GM23338 (cell line): ENCODE results near the gene NTNG2. TPM values are rescaled to one million over a fixed set of nuclear protein-coding genes. Genes with fewer than 3 reads are reported as not detected.

Experiments
- ATAC-seq: fragments of 200-7000 bp; cut with Tn5 transposase; 3 replicates; pipeline ENCODE4 v1.9.1; 2020
- DNase-seq: peaks from one replicate; pipeline ENCODE4 v3.0.0-alpha.2; 2015; ENCODE audit warnings: low spot score
- H2AFZ ChIP-seq: fragments of 200-600 bp; sonication (generic); 2 replicates; pipeline ENCODE4 v1.8.0; 2016; ENCODE audit warnings: antibody characterized with exemption, mild to moderate bottlenecking, moderate library complexity
- H3F3A ChIP-seq: fragments of 200-600 bp; sonication (generic); replicated peaks from 2 replicates; pipeline ENCODE4 v1.8.0; 2017; ENCODE audit warnings: antibody characterized with exemption, mixed run types, low read depth
- H3K27ac ChIP-seq: fragments of 200-600 bp; sonication (generic); 2 replicates; pipeline ENCODE4 v1.6.1; 2016; ENCODE audit warnings: low read depth
- H3K27me3 ChIP-seq: fragments of 200-600 bp; sonication (generic); 2 replicates; pipeline ENCODE4 v1.8.0; 2016; ENCODE audit warnings: mild to moderate bottlenecking, mixed run types, moderate library complexity; ENCODE audit not compliant: insufficient read depth
- H3K36me3 ChIP-seq: fragments of 200-600 bp; sonication (generic); 2 replicates; pipeline ENCODE4 v1.8.0; 2016; ENCODE audit warnings: mild to moderate bottlenecking; ENCODE audit not compliant: insufficient read depth
- H3K4me1 ChIP-seq: fragments of 200-600 bp; sonication (generic); 2 replicates; pipeline ENCODE4 v1.8.0; 2016; ENCODE audit warnings: mild to moderate bottlenecking, moderate library complexity; ENCODE audit not compliant: insufficient read depth
- H3K4me2 ChIP-seq: fragments of 200-600 bp; sonication (generic); 2 replicates; pipeline ENCODE4 v1.7.1; 2017; ENCODE audit warnings: mixed run types
- H3K4me3 ChIP-seq: fragments of 200-600 bp; sonication (generic); 2 replicates; pipeline ENCODE4 v1.6.1; 2016; ENCODE audit warnings: mixed run types
- H3K79me2 ChIP-seq: fragments of 200-600 bp; sonication (generic); replicated peaks from 2 replicates; pipeline ENCODE4 v1.8.0; 2017; ENCODE audit warnings: mild to moderate bottlenecking; ENCODE audit not compliant: insufficient read depth
- H3K9me2 ChIP-seq: fragments of 200-600 bp; sonication (generic); 2 replicates; pipeline ENCODE4 v1.8.0; 2017; ENCODE audit not compliant: insufficient read depth
- H4K20me1 ChIP-seq: fragments of 200-600 bp; sonication (generic); replicated peaks from 2 replicates; pipeline ENCODE4 v1.8.0; 2017; ENCODE audit warnings: mild to moderate bottlenecking; ENCODE audit not compliant: insufficient read depth
- H3K27ac Mint-ChIP-seq: 2 replicates; pipeline ENCODE4 v1.8.0; 2020; ENCODE audit warnings: inconsistent platforms, mild to moderate bottlenecking, moderate library complexity, mixed read lengths
- H3K27me3 Mint-ChIP-seq: 3 replicates; pipeline ENCODE4 v1.8.0; 2022; ENCODE audit warnings: low read depth, mild to moderate bottlenecking, moderate library complexity, mixed read lengths, inconsistent platforms; ENCODE audit not compliant: insufficient read depth, poor library complexity
- H3K36me3 Mint-ChIP-seq: 3 replicates; pipeline ENCODE4 v1.8.0; 2021; ENCODE audit warnings: low read depth, mild to moderate bottlenecking, inconsistent platforms, moderate library complexity, mixed read lengths
- H3K4me1 Mint-ChIP-seq: 3 replicates; pipeline ENCODE4 v1.8.0; 2020; ENCODE audit warnings: mild to moderate bottlenecking, inconsistent platforms, mixed read lengths
- H3K4me3 Mint-ChIP-seq: 3 replicates; pipeline ENCODE4 v1.8.0; 2021; ENCODE audit warnings: moderate library complexity, mild to moderate bottlenecking, inconsistent platforms, mixed read lengths
- H3K9me3 Mint-ChIP-seq: 3 replicates; pipeline ENCODE4 v1.8.0; 2020; ENCODE audit warnings: moderate library complexity, mild to moderate bottlenecking, inconsistent platforms, mixed read lengths
- CREB1 ChIP-seq: fragments of 250-450 bp; sonication (Bioruptor Pico); IDR thresholded peaks from 2 replicates; pipeline ENCODE4 v1.5.0; 2020; ENCODE audit warnings: low read depth, mild to moderate bottlenecking, moderate library complexity
- CTCF ChIP-seq, 2 experiments: fragments of 200-600 bp in 1 of 2; sonication (generic) in 1 of 2; conservative IDR thresholded peaks; 2 replicates each; pipeline versions ENCODE4 v1.5.1 to v1.6.1; 2016 to 2017; ENCODE audit warnings: antibody characterized with exemption in 2 of 2, low read depth in 2 of 2, mild to moderate bottlenecking in 2 of 2, moderate library complexity in 1 of 2
- ETS1 ChIP-seq: IDR thresholded peaks from 2 replicates; pipeline ENCODE4 v1.6.1; 2016; ENCODE audit warnings: antibody characterized with exemption
- EZH2 ChIP-seq: fragments of 200-600 bp; sonication (generic); IDR thresholded peaks from one replicate; pipeline ENCODE4 v1.8.0; 2017; ENCODE audit warnings: antibody characterized with exemption, mild to moderate bottlenecking, low read depth; ENCODE audit not compliant: unreplicated experiment
- EZH2phosphoT487 ChIP-seq: fragments of 200-600 bp; sonication (generic); IDR thresholded peaks from one replicate; pipeline ENCODE4 v1.8.1; 2018; ENCODE audit warnings: antibody characterized with exemption; ENCODE audit not compliant: unreplicated experiment
- JUNB ChIP-seq: IDR thresholded peaks from one replicate; pipeline ENCODE4 v1.6.1; 2016; ENCODE audit warnings: antibody characterized with exemption; ENCODE audit not compliant: unreplicated experiment
- POLR2AphosphoS5 ChIP-seq: IDR thresholded peaks from 2 replicates; pipeline ENCODE4 v1.6.1; 2016; ENCODE audit warnings: antibody characterized with exemption, low read depth
- REST ChIP-seq: IDR thresholded peaks from one replicate; pipeline ENCODE4 v1.6.1; 2018; ENCODE audit warnings: antibody characterized with exemption; ENCODE audit not compliant: unreplicated experiment
- STAT1 ChIP-seq: IDR thresholded peaks from one replicate; pipeline ENCODE4 v1.6.1; 2016; ENCODE audit warnings: antibody characterized with exemption; ENCODE audit not compliant: unreplicated experiment
- ZNF114 ChIP-seq: fragments of 250-450 bp; sonication (Bioruptor Pico); IDR thresholded peaks from 2 replicates; pipeline ENCODE4 v1.5.0; 2020; ENCODE audit warnings: mild to moderate bottlenecking, moderate library complexity
- ZNF331 ChIP-seq: fragments of 250-450 bp; sonication (Bioruptor Pico); IDR thresholded peaks from 2 replicates; pipeline ENCODE4 v1.5.0; 2020; ENCODE audit warnings: low read depth, mild to moderate bottlenecking, moderate library complexity
- polyA plus RNA-seq: library from polyadenylated mRNA; unstranded; fragments of >200 nt; fragmentation: Nextera tagmentation; extraction: Ambion mirVana; gene quantifications from 2 replicates; pipeline ENCODE4 v1.2.1, GENCODE V29; 2016
- total RNA-seq: library from RNA; depleted of rRNA; stranded (reverse); fragments of >200 nt; shearing (Covaris generic); gene quantifications from 2 replicates; pipeline ENCODE4 v1.2.3, GENCODE V29; 2014

NTNG2 gene
- total and polyA plus RNA-seq, 2 experiments from 2014 or later, result 0.99 to 1.7 TPM

DNA sequence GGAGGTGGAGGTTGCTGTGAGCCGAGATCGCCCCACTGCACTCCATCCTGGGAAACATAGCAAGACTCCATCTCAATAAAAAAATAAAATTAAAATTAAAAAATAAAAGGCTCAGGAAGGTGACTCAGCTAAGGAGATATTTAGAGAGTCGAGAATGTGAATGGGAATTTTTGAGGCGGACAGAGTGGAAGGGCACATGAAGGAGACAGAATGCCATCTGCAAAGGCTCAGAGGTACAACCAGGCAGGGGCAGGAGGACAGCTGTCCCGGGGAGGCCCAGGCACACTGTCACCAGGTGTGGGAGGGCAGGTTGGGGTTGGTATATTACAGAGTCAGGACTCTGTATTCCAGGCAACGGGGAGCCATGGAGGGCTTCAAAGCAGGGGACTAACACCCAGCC is 35.5 kb downstream of the NTNG2 start (continued):
- TF ChIP-seq JUNB, result no peak
- no peak for TF ChIP-seq ETS1
- no peak for TF ChIP-seq REST
- no peak for TF ChIP-seq CREB1 (CRISPR knock-in tag)
- TF ChIP-seq ZNF331 (CRISPR knock-in tag), result no peak
- TF ChIP-seq EZH2, result no peak
- no peak for TF ChIP-seq POLR2AphosphoS5
- TF ChIP-seq EZH2phosphoT487, result no peak

GRCh38 chr9:132197856-132198550 is 36.1 kb downstream of the NTNG2 start:
- ATAC-seq (no peak), DNase-seq (no peak)
- no peaks in the 10 kb centered on the region for H3F3A ChIP-seq
- H3K4me1 ChIP-seq, result no peaks in the 10 kb centered on the region
- no peak overlapping the region for H3K4me3 ChIP-seq
- H3K27me3 ChIP-seq, result no peaks in the 10 kb centered on the region
- H3K27me3 Mint-ChIP-seq, result no peaks in the 10 kb centered on the region
- H3K27ac ChIP-seq, result no peak overlapping the region
- H3K79me2 ChIP-seq, result no peaks in the 10 kb centered on the region
- H3K4me3 Mint-ChIP-seq, result no peak overlapping the region
- H3K4me1 Mint-ChIP-seq, result peaks cover 6% of the 10 kb centered on the region; the same call in 1 of the 3 replicates
- no peaks in the 10 kb centered on the region for H3K36me3 ChIP-seq
- TF ChIP-seq EZH2 (no peak), STAT1 (no peak), ZNF114 (CRISPR knock-in tag) (no peak), CTCF (conservative IDR thresholded peaks at IDR 0.05; ENCODE audit: low read depth in 2 of 2) (no peak), ETS1 (no peak)
- H3K9me2 ChIP-seq, result no peaks in the 10 kb centered on the region
- H2AFZ ChIP-seq, result no peak overlapping the region
- 0 out of 3 replicates have a peak, but pooled peaks cover 9% of the 10 kb centered on the region for H3K9me3 Mint-ChIP-seq
- no peak overlapping the region for H3K27ac Mint-ChIP-seq
- H4K20me1 ChIP-seq, result no peaks in the 10 kb centered on the region
- no peaks in the 10 kb centered on the region for H3K36me3 Mint-ChIP-seq
- H3K4me2 ChIP-seq, result no peak overlapping the region
